ENCODE data around the gene SOX5. TPM values are rescaled to one million over a fixed set of nuclear protein-coding genes. Genes with fewer than 3 reads are reported as not detected.

SOX5 gene
- total RNA-seq, 1 experiment from 2014 or later, result 0.52 TPM

- H3K27me3 ChIP-seq (ENCODE audit: insufficient read depth, low read length), result no peaks in the 10 kb centered on the region
- CTCF ChIA-PET, result no interaction called here
- no peaks in the 10 kb centered on the region for H3K4me1 ChIP-seq (ENCODE audit: control insufficient read depth in 1 of 2, insufficient read depth in 2 of 2, low read length in 2 of 2)
- no peak overlapping the region for H3K27ac ChIP-seq (ENCODE audit: low read depth, low read length)
- no peaks in the 10 kb centered on the region for H3K79me2 ChIP-seq (ENCODE audit: insufficient read depth, low read length)
- H3K9me2 ChIP-seq (ENCODE audit: insufficient read depth), result no peaks in the 10 kb centered on the region
- H3K4me2 ChIP-seq (ENCODE audit: low read length), result no peak overlapping the region
- H3K9me3 ChIP-seq (ENCODE audit: control insufficient read depth in 1 of 2, insufficient read depth in 1 of 2, low read depth in 1 of 2, low read length in 2 of 2), result peaks cover 18 to 20% of the 10 kb centered on the region in 2 experiments; a peak in 2 of 4 replicates
- no peak for TF ChIP-seq YY1 (IDR thresholded peaks at IDR 0.05; ENCODE audit: extremely low read depth, insufficient replicate concordance, low read depth, low read length)
- no peak for TF ChIP-seq CBX3 (IDR thresholded peaks at IDR 0.05; ENCODE audit: low read depth)
- no peak for TF ChIP-seq CTCF (IDR thresholded peaks at IDR 0.05 in 2 of 3, conservative IDR thresholded peaks at IDR 0.05 in 1 of 3; ENCODE audit: borderline replicate concordance in 1 of 3, insufficient read depth in 1 of 3, low read depth in 2 of 3, low read length in 2 of 3)
- no peak for TF ChIP-seq CEBPB (IDR thresholded peaks at IDR 0.05; ENCODE audit: low read depth)
- TF ChIP-seq JUND (IDR thresholded peaks at IDR 0.05), result no peak
- TF ChIP-seq EZH2 (IDR thresholded peaks at IDR 0.05), result no peak
- TF ChIP-seq MAX (IDR thresholded peaks at IDR 0.05), result no peak
- TF ChIP-seq POLR2AphosphoS5 (IDR thresholded peaks at IDR 0.05; ENCODE audit: low read depth, low read length), result no peak
- no peak for TF ChIP-seq SIN3A (IDR thresholded peaks at IDR 0.05; ENCODE audit: low read depth)
- TF ChIP-seq EZH2phosphoT487 (IDR thresholded peaks at IDR 0.05; ENCODE audit: borderline replicate concordance), result no peak
- no peak for TF ChIP-seq RAD21 (IDR thresholded peaks at IDR 0.05; ENCODE audit: low read depth)
- TF ChIP-seq ZBTB33 (IDR thresholded peaks at IDR 0.05; ENCODE audit: extremely low read depth, insufficient replicate concordance, low read length), result no peak
- no peak for TF ChIP-seq SP1 (IDR thresholded peaks at IDR 0.05; ENCODE audit: low read depth)
- no peak for TF ChIP-seq REST (IDR thresholded peaks at IDR 0.05; ENCODE audit: low read depth)
- no peak for TF ChIP-seq TCF7L2 (IDR thresholded peaks at IDR 0.05; ENCODE audit: borderline replicate concordance, extremely low read depth, insufficient read depth, insufficient read length)
- TF ChIP-seq FOSL1 (IDR thresholded peaks at IDR 0.05; ENCODE audit: low read depth), result no peak
- no peaks in the 10 kb centered on the region for H3K36me3 ChIP-seq (ENCODE audit: control insufficient read depth in 1 of 2, insufficient read depth in 2 of 2, low read length in 2 of 2)
- no peaks in the 10 kb centered on the region for H4K20me1 ChIP-seq (ENCODE audit: insufficient read depth)
- no peak overlapping the region for H3K4me3 ChIP-seq (replicated peaks in 1 of 2; ENCODE audit: low read depth in 1 of 2, low read length in 2 of 2)
- RAD21 ChIA-PET (ENCODE audit: low non-redundant PET in 1 of 2, low total read pairs in 2 of 2, uncharacterized antibody in 2 of 2, unreplicated experiment in 2 of 2), result no interaction called here
- intact Hi-C loops (cut with micrococcal nuclease), result no loop called here
- H2AFZ ChIP-seq (ENCODE audit: low read depth, low read length, poor library complexity, severe bottlenecking), result no peak overlapping the region
- POLR2A ChIA-PET, result no interaction called here
- ATAC-seq (no peak), DNase-seq (ENCODE audit: low read depth, low spot score) (no peak)
- BruUV-seq (replicated peaks), result no TSS peak
- H3K9ac ChIP-seq (ENCODE audit: low read length), result no peak overlapping the region
Observed at GRCh38 chr12:23694920-23695319, 254.6 kb downstream of the SOX5 start.
